Right ventricle myocardium inferior (tissue), 1 donor: Measurements from ENCODE around the gene LONP2. TPM values are rescaled to one million over a fixed set of nuclear protein-coding genes. Genes with fewer than 3 reads are reported as not detected.
A peak's percentile ranks its signal among the peaks of the same experiment; 100 is the strongest.
"Not testable (repeated sequence)": the region's sequence is repeated elsewhere in the genome, so short reads cannot be mapped to it uniquely, and the experiment has no call there.

Experiments used
- ATAC-seq: fragments of 200-7000 bp; cut with Tn5 transposase; one replicate; pipeline ENCODE4 v1.9.1; 2020; ENCODE audit warnings: mild to moderate bottlenecking, moderate library complexity
- DNase-seq: peaks from one replicate; pipeline ENCODE4 v3.0.0; 2021; ENCODE audit errors: missing footprints
- intact Hi-C: fragments of 100-400 bp; cut with DNase I; formaldehyde crosslinking; loops from one replicate; pipeline ENCODE4 v1.11.0; 2022
- total RNA-seq: library from RNA; stranded (reverse); fragmentation: NEBNext Ultra II Directional; extraction: Animal tissue kit (Norgen Biotek cat#: 25700); gene quantifications from one replicate; pipeline ENCODE4 v1.2.1, GENCODE V29; 2021
- donor health status: DM: no; HTN: yes; CAD: no; lungs with severe emphysema.

LONP2 gene
- total RNA-seq, 1 donor from 2014 or later: 61.3 TPM

DNA sequence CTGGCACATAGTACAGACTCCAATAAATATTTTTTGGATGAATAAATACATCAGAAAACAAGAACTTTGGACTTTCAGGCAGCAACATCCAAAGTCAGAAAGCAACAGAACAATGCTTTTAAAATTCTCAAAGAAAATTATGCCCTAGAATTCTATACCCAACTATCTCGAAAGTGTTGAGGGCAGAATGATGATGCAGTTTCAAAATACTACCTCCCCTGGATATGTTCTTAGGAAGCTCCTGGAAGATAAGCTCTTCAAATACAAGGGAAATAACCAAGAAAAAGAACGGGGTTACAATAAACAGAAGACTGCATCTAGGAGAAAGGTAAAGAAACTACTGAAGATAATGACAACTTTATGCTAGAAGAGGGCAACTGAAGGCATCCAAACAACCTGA, 130.2 kb downstream of the LONP2 start:
- intact Hi-C loops: no loop called here
- ATAC-seq (no peak), DNase-seq (no peak)

- intact Hi-C loops, DNase-seq, ATAC-seq: not testable (repeated sequence)
Measured at GRCh38 chr16:48377301-48377700, 133.2 kb downstream of the LONP2 start.

DNA sequence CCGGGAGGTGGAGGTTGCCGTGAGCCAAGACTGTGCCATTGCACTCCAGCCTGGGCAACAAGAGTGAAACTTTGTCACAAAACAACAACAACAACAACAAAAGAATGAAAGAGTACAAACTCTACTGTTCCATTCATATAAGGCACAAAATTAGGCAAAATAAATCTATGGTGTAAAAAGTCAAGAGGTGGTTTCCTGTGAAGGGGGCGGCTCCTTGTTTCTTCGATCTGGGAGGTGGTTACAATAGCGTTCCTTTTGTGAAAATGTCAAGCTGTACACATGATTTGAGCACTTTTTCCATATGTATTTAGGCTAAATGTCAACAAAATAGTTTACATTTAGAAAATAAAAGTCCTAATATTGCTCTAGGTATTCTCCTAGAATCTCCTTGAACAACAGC, 134.2 kb downstream of the LONP2 start:
- no peak for ATAC-seq
- no peak for DNase-seq
- intact Hi-C loops: no loop called here

GRCh38 chr16:48378836-48379235, 134.7 kb downstream of the LONP2 start:
- ATAC-seq: peak; percentile 32
- DNase-seq: no peak
- intact Hi-C loops: no loop called here

GRCh38 chr16:48381201-48381600, 137.1 kb downstream of the LONP2 start:
- ATAC-seq: no peak
- intact Hi-C loops: no loop called here
- no peak for DNase-seq

DNA sequence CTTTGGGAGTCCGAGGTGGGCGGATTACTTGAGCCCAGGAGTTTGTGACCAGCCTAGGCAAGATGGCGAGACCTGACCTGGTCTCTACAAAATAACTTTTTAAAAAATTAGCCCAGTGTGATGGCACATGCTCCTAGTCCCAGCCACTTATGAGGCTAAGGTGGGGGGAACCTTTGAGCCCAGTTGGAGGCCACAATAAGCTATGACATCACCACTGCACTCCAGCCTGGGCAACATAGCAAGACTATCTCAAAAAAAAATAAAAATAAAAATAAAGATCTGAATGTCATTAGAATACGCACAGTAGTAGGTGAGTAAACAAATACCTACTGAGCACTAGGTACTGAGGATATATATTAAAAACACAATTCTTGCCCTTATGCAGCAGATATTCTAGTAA, 138.0 kb downstream of the LONP2 start:
- no peak for ATAC-seq
- no peak for DNase-seq
- intact Hi-C loops: no loop called here

DNA sequence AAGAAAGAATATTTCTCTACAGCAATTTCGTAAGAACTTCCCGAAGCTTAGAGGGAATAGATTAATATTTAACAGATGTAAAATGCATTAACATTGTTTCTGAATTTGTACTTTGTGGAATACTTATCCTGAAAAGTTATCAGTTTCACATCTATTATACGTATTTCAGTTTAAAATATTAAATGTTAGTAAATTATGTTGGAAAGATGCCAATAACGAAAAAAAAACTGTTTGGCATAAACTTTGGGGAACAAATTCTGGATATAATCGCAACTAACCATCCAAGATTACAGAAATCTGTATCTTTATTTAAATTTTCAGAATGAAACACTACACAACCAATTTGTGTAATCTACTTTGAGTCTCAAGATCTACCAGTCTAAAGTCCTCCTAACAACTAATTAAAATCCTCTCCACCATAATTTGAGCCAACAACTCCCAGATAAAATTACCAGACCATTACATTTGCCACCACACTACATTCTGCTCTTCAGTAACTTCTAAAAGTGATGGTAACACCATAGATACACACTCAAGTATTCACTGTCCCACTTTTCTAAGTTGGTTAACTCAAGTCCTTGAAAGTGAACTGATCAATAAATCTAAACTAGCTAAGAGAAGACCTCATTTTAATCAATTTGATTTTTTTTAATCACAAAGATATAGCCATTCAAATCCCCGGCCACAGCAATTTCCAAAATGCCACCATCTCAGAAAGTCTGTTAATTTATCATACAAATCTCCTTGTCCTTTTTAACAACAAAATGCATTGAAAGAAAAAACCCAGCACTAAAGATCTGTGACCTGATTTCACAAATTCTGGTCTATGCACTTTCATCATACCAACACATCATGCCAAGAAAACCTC, 139.1 kb downstream of the LONP2 start:
- intact Hi-C loops: no loop called here

DNA sequence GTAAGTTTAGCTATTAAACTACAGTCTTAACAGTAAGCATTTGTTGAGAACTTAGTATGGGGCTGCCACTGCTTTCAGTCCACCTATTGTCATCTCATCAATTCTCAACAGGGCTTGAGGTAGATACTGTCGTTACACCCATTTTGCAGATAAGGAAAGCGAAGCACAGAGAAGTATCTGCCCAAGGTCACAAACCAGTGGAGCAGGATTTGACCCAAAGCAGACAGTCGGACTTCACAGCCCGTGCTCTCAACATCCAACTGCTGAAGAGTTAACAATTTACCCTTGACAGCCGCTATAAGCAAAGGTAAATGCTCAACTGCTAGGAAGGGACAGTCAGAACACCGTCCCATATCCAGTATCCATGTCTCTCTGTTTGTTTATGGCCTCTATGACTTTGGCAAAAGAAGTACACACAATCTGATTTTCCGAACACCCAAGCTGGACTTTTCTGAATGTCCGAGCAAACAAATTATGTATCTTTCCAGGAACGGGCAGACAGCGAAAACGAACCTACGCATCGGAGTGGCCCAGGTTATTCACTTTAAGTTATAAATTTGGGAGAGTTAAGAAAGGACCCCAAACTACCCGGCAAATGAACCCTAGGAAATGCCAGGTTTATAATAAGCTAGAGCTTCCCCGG, 139.9 kb downstream of the LONP2 start:
- ATAC-seq (no peak), DNase-seq (no peak)

More for the DNA sequence above, 139.1 kb downstream of the LONP2 start:
- ATAC-seq: no peak
- no peak for DNase-seq

DNA sequence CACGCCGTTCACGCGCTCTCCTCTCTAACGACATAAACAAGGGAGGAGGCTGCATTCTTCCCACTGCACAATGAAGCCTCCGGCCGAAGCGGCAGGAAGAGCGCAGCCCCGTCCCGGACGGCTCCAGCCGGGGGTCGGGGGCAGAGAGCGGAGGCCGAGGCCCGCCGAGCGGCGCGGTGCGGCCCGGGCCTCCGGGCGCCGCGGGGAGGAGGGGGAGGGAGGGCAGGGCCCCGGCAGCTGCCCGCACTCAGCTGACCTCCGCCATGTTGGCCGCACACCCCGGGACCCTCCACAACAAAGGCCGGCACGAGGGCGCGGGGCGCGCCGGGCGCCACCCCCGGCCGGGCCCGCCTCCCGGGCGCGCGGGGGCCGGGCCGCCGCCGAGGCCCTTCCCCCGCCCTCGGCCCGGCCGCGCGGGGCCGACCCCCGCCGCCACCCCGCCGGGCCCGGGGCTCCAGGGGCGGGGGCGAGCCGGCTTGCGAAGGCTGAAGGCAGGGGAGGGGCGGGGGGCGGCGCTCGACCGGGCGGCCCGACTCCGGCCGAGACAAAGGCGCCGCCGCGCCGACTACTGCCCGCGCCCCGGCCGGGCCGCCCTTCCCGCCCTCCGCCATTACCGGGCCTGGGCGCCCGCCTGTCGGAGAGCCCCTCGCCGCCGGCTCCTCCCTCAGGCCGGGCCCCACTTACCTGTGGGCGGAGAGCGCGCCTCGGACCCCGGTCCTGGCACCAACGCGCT, 140.6 kb downstream of the LONP2 start:
- ATAC-seq (peak; percentile 66), DNase-seq (peak; percentile 80)
- intact Hi-C loops: loop anchor here (2.0 kb wide), 2 partner anchors 20 to 238 kb away; no protein-coding TSS in a partner anchor

More for the DNA sequence above, 139.9 kb downstream of the LONP2 start:
- intact Hi-C loops: loop anchor here (2.0 kb wide), 2 partner anchors 19 to 239 kb away; no protein-coding TSS in a partner anchor

GRCh38 chr16:48385253-48386150, 141.4 kb downstream of the LONP2 start, which contains the start of gene SIAH1:
SIAH1 (minus strand) TSS chr16:48385413; CDS start chr16:48362428, 22,985 bp downstream.
- peak; percentile 93 for ATAC-seq
- DNase-seq: peak; percentile 94
- intact Hi-C loops: loop anchor here (2.0 kb wide), 2 partner anchors 21 to 237 kb away; no protein-coding TSS in a partner anchor

- ATAC-seq: no peak
- DNase-seq: no peak
- intact Hi-C loops: no loop called here
Measured at GRCh38 chr16:48386559-48387312, 142.6 kb downstream of the LONP2 start.

- ATAC-seq: no peak
- intact Hi-C loops: no loop called here
- no peak for DNase-seq
Measured at GRCh38 chr16:48392407-48392806, 148.3 kb downstream of the LONP2 start.

- peak; percentile 86 for ATAC-seq
- intact Hi-C loops: no loop called here
- no peak for DNase-seq
Measured at GRCh38 chr16:48393485-48394354, 149.6 kb downstream of the LONP2 start.

DNA sequence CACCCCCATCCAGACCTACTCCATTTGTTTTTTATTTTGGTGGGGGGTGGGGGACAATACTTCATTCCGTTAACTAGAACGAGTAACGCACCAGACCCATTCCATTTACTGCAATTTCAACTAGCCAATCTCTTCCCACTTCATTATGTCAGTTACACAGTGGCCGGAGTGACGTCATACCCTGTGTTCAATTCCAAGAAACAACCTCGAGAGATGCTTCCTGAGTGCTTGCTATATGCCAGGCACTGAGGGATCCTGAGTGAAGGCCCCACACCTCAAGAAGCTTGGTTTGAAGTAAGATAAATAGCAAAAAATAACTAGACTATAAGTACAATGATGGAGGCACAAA, 150.2 kb downstream of the LONP2 start:
- ATAC-seq (no peak), DNase-seq (no peak)
- intact Hi-C loops: no loop called here

- ATAC-seq (no peak), DNase-seq (no peak)
- intact Hi-C loops: no loop called here
Measured at GRCh38 chr16:48395375-48395774, 151.3 kb downstream of the LONP2 start.

- intact Hi-C loops, ATAC-seq, DNase-seq: not testable (repeated sequence)
Measured at GRCh38 chr16:48402547-48402946, 158.4 kb downstream of the LONP2 start.

GRCh38 chr16:48405153-48405552, 161.1 kb downstream of the LONP2 start:
- intact Hi-C loops: no loop called here
- DNase-seq (no peak), ATAC-seq (no peak)
